Adrenal gland (tissue), 12 donors: ENCODE results near the gene NUDT6. TPM values are rescaled to one million over a fixed set of nuclear protein-coding genes. Genes with fewer than 3 reads are reported as not detected.
"Not testable (repeated sequence)": the region's sequence is repeated elsewhere in the genome, so short reads cannot be mapped to it uniquely, and the experiment has no call there.

Source experiments
- DNase-seq, 7 donors: peaks; one replicate each; pipeline ENCODE4 v3.0.0-alpha.2; 2019 to 2020
- H3K27ac ChIP-seq, 5 donors: fragments of 200-600 bp; sonication (generic) in 4 of 5; 1 replicate in 3 of 5; 2 replicates in 2 of 5; pipeline versions ENCODE4 v1.5.1 to v1.8.0; 2016 to 2020; ENCODE audit warnings: mild to moderate bottlenecking in 1 of 5
- H3K27me3 ChIP-seq: fragments of 200-600 bp; 2 replicates; pipeline ENCODE4 v1.8.0; 2021
- H3K36me3 ChIP-seq, 2 donors: fragments of 200-600 bp; replicated peaks in 1 of 2; 1 replicate in 1 of 2; 2 replicates in 1 of 2; pipeline versions ENCODE4 v1.5.1 to v1.8.0; 2018 to 2022
- H3K4me1 ChIP-seq, 2 donors: fragments of 200-600 bp; replicated peaks in 1 of 2; 1 replicate in 1 of 2; 2 replicates in 1 of 2; pipeline versions ENCODE4 v1.5.1 to v1.8.0; 2018 to 2021
- H3K4me3 ChIP-seq, 4 donors: fragments of 200-600 bp; sonication (generic) in 3 of 4; one replicate each; pipeline ENCODE4 v1.5.1; 2016 to 2018
- H3K9me3 ChIP-seq, 3 donors: fragments of 200-600 bp; sonication (generic) in 1 of 3; replicated peaks in 1 of 3; 1 replicate in 2 of 3; 2 replicates in 1 of 3; pipeline versions ENCODE4 v1.5.1 to v1.8.0; 2016 to 2021
- POLR2A ChIP-seq, 2 donors: fragments of 450-650 bp; IDR thresholded peaks; one replicate each; pipeline ENCODE4 v1.6.1; 2017; ENCODE audit warnings: antibody characterized with exemption in 2 of 2, mild to moderate bottlenecking in 2 of 2, moderate library complexity in 1 of 2
- WGBS, 4 donors: extraction: QIAGEN DNeasy Blood & Tissue Kit in 2 of 4; methylation state at CpG; one replicate each; pipeline versions ENCODE4 v1.1.5 to v1.1.7; 2013 to 2017; 5-methylcytosine and 5-hydroxymethylcytosine counted together
- intact Hi-C, 2 donors: fragments of 100-400 bp; cut with DNase I; formaldehyde crosslinking; loops; one replicate each; pipeline versions ENCODE4 v1.14.1 to v1.15.0; 2022 to 2023
- polyA plus RNA-seq, 3 donors: library from polyadenylated mRNA; stranded (reverse); fragments of 200-250 nt in 2 of 3; fragments of 350-450 nt in 1 of 3; fragmentation: Illumina TruSeq in 1 of 3; extraction: RNeasy Lipid Tissue Mini Kit (QIAGEN cat#74804) in 1 of 3; gene quantifications; one replicate each; pipeline ENCODE4 v1.2.3, GENCODE V29; 2013 to 2014
- total RNA-seq, 9 donors: library from RNA; depleted of rRNA in 4 of 9; stranded (reverse); fragments of >200 nt in 4 of 9; fragments of 120-200 nt in 1 of 9; fragmentation: NEBNext Ultra II Directional in 1 of 9; extraction: Animal tissue kit (Norgen Biotek cat#: 25700) in 1 of 9; gene quantifications; one replicate each; pipeline versions ENCODE4 v1.1.0 to v1.2.4, GENCODE V29; 2013 to 2023
- TF ChIP-seq, protein P1 (sequence below), 6 experiments: fragments of 450-650 bp in 4 of 6; fragments of 200-600 bp in 2 of 6; sonication (generic) in 1 of 6; IDR thresholded peaks; 1 replicate in 5 of 6; 2 replicates in 1 of 6; pipeline versions ENCODE4 v1.5.1 to v1.8.0; 2016 to 2021; ENCODE audit warnings: antibody characterized with exemption in 6 of 6, mild to moderate bottlenecking in 2 of 6, moderate library complexity in 1 of 6
- donor health status: healthy with polysubstance abuse.
- donor health status: Bipolar disorder and iron deficiency.
- donor health status: DM: yes; HTN: yes; CAD: no.
- donor health status: DM: no; HTN: no; CAD: no.
- donor health status: DM: no; HTN: no; CAD: no.
- donor health status: DM: yes; HTN: yes; CAD: no.

The NUDT6 gene
- total and polyA plus RNA-seq, 12 donors, result 6.4 to 31.1 (median 15.8) TPM

- no peaks in the 10 kb centered on the region for H3K4me1 ChIP-seq
Measured at GRCh38 chr4:122851568-122851967, 70.8 kb downstream of the NUDT6 start.

DNA sequence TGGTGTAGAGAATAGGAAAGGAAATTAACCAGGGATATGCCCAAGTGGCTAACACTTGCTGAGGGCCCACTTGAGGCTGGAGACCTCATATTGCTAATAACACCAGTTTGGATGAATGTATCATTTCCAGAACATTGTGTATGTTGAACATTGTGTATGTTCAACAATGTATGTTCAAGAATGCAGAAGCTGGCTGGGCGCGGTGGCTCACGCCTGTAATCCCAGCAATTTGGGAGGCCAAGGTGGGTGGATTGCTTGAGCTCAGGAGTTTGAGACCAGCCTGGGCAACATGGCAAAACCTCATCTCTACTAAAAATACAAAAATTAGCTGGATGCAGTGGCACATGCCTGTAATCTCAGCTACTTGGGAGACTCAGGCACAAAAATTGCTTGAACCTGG, 72.6 kb downstream of the NUDT6 start:
- H3K27ac ChIP-seq, H3K27me3 ChIP-seq, H3K4me3 ChIP-seq, H3K9me3 ChIP-seq, H3K4me1 ChIP-seq, H3K36me3 ChIP-seq, DNase-seq, intact Hi-C loops: not testable (repeated sequence)
- 94 to 100% (median 96%) methylated on average over 3 of the region's 3 CpGs for WGBS, 4 donors

More at GRCh38 chr4:122851568-122851967, 70.8 kb downstream of the NUDT6 start:
- H3K9me3 ChIP-seq, result no peaks in the 10 kb centered on the region
- intact Hi-C loops, result no loop called here
- H3K36me3 ChIP-seq, result no peaks in the 10 kb centered on the region
- DNase-seq, result no peak
- no peak for TF ChIP-seq POLR2A (IDR thresholded peaks at IDR 0.05)
- TF ChIP-seq, protein P1, sequence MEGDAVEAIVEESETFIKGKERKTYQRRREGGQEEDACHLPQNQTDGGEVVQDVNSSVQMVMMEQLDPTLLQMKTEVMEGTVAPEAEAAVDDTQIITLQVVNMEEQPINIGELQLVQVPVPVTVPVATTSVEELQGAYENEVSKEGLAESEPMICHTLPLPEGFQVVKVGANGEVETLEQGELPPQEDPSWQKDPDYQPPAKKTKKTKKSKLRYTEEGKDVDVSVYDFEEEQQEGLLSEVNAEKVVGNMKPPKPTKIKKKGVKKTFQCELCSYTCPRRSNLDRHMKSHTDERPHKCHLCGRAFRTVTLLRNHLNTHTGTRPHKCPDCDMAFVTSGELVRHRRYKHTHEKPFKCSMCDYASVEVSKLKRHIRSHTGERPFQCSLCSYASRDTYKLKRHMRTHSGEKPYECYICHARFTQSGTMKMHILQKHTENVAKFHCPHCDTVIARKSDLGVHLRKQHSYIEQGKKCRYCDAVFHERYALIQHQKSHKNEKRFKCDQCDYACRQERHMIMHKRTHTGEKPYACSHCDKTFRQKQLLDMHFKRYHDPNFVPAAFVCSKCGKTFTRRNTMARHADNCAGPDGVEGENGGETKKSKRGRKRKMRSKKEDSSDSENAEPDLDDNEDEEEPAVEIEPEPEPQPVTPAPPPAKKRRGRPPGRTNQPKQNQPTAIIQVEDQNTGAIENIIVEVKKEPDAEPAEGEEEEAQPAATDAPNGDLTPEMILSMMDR (IDR thresholded peaks at IDR 0.05), result no peak
- H3K27ac ChIP-seq, result no peak overlapping the region
- no peak overlapping the region for H3K4me3 ChIP-seq
- no peaks in the 10 kb centered on the region for H3K27me3 ChIP-seq

DNA sequence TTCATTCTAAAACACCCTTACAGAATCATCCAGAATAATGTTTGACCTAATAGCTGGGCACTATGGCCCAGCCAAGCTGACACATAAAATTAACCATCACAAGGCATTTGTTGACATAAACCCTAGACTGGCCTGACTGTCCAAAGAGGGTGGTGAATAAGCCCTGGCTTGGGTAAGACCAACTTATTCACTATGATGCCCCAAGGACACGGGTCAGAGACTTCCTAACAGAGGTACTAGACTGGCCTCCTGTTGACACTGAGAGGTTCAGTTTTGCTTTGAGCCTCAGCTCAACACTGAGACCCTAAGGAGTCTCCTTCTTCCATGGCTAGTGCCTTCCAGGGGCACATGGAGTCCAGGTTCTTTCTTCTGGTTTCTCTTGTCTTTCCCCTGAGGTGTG, 74.5 kb downstream of the NUDT6 start:
- Histone ChIP-seq H3K36me3 (no peaks in the 10 kb centered on the region), H3K27me3 (no peaks in the 10 kb centered on the region), H3K4me3 (no peak overlapping the region), H3K4me1 (no peaks in the 10 kb centered on the region), H3K27ac (no peak overlapping the region), H3K9me3 (no peaks in the 10 kb centered on the region)
- no peak for DNase-seq
- intact Hi-C loops, result no loop called here
- WGBS, 4 donors, result 75 to 100% (median 92%) methylated on average over 1 of the region's 1 CpG; no CpG with 5 or more reads in 1 of the 4 donors
- no peak for TF ChIP-seq POLR2A (IDR thresholded peaks at IDR 0.05)
- TF ChIP-seq, protein P1 (IDR thresholded peaks at IDR 0.05), result no peak

DNA sequence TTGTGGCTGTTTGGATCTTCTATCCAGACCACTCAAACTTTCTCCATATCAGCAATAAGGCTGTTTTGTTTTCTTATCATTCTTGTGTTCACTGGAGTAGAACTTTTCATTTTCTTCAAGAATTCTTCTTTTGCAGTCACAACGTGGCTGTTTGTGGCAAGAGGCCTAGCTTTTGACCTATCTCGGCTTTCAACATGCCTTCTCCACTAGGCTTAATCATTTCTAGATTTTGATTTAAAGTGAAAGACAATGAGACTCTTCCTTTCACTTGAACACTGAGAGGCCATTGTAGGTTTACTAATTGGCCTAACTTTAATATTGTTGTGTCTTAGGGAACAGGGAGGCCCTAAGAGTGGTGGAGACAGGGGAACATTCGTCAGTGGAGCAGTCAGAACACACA, 76.6 kb downstream of the NUDT6 start:
- H3K27me3 ChIP-seq, result no peaks in the 10 kb centered on the region
- DNase-seq, result no peak
- H3K36me3 ChIP-seq, result no peaks in the 10 kb centered on the region
- no peaks in the 10 kb centered on the region for H3K4me1 ChIP-seq
- WGBS, 4 donors, result 69 to 77% (median 74%) methylated on average over 3 of the region's 3 CpGs
- intact Hi-C loops, result no loop called here
- no peaks in the 10 kb centered on the region for H3K9me3 ChIP-seq
- H3K27ac ChIP-seq, result no peak overlapping the region
- no peak for TF ChIP-seq POLR2A (IDR thresholded peaks at IDR 0.05)
- TF ChIP-seq, protein P1 (IDR thresholded peaks at IDR 0.05), result no peak
- no peak overlapping the region for H3K4me3 ChIP-seq

DNA sequence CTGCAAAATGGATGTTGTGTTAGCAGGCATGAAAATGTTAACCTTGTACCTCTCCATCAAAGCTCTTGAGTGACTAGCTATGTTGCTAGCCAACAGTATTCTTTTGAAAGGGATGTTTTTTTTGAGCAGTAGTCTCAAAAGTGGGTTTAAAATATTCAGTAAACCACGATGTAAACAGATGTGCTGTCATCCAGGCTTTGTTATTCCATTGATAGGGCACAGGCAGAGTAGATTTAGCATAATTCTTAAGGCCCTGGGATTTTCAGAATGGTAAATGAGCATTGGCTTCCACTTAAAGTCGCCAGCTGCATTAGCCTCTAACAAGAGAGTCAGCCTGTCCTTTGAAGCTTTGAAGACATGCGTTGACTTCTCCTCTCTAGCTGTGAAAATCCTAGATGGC, 77.3 kb downstream of the NUDT6 start:
- Histone ChIP-seq H3K4me1 (no peaks in the 10 kb centered on the region), H3K27me3 (no peaks in the 10 kb centered on the region), H3K27ac (no peak overlapping the region), H3K4me3 (no peak overlapping the region), H3K36me3 (no peaks in the 10 kb centered on the region), H3K9me3 (no peaks in the 10 kb centered on the region)
- TF ChIP-seq, protein P1 (IDR thresholded peaks at IDR 0.05), result no peak
- TF ChIP-seq POLR2A (IDR thresholded peaks at IDR 0.05), result no peak
- DNase-seq, result no peak
- 78 to 90% (median 86%) methylated on average over 3 of the region's 3 CpGs for WGBS, 4 donors
- intact Hi-C loops, result no loop called here

- H3K9me3 ChIP-seq, H3K27ac ChIP-seq, DNase-seq, H3K4me3 ChIP-seq, intact Hi-C loops, H3K4me1 ChIP-seq, H3K36me3 ChIP-seq, H3K27me3 ChIP-seq: not testable (repeated sequence)
- 90 to 100% (median 95%) methylated on average over 1 of the region's 1 CpG for WGBS, 4 donors
Measured at GRCh38 chr4:122844391-122844790, 78.0 kb downstream of the NUDT6 start.
